ENCODE data around the gene CACNB3. TPM values are rescaled to one million over a fixed set of nuclear protein-coding genes. Genes with fewer than 3 reads are reported as not detected.
"Not testable (repeated sequence)": the region's sequence is repeated elsewhere in the genome, so short reads cannot be mapped to it uniquely, and the experiment has no call there.

Gene CACNB3
- total RNA-seq, 4 donors from 2014 or later: 13.4 to 19.5 (median 14.0) TPM

- Histone ChIP-seq H3K36me3 (peaks cover 26 to 100% (median 51%) of the 10 kb centered on the region in 3 donors), H3K4me3 (no peak overlapping the region), H3K27me3 (no peaks in the 10 kb centered on the region), H3K4me1 (no peaks in the 10 kb centered on the region), H3K9me3 (no peaks in the 10 kb centered on the region), H3K27ac (no peak overlapping the region)
- DNase-seq: no peak
- 82 to 86% methylated on average over 6 to 13 of the region's 16 CpGs for WGBS, 2 donors
- intact Hi-C loops (cut with DNase I): no loop called here
- no peak for TF ChIP-seq CTCF (IDR thresholded peaks at IDR 0.05)
- no peak for TF ChIP-seq POLR2A (IDR thresholded peaks at IDR 0.05)
Observed at GRCh38 chr12:48828841-48829575, 10.7 kb downstream of the CACNB3 start.

GRCh38 chr12:48831257-48831656 is 13.0 kb downstream of the CACNB3 start:
- intact Hi-C loops (cut with DNase I): no loop called here
- 77 to 86% methylated on average over 6 of the region's 6 CpGs for WGBS, 2 donors

GRCh38 chr12:48832321-48833060 is 14.2 kb downstream of the CACNB3 start:
- no peak for TF ChIP-seq POLR2A (IDR thresholded peaks at IDR 0.05)
- TF ChIP-seq CTCF (IDR thresholded peaks at IDR 0.05): no peak
- peaks cover 50 to 100% (median 82%) of the 10 kb centered on the region in 3 donors for H3K36me3 ChIP-seq
- intact Hi-C loops (cut with DNase I): no loop called here
- 88 to 96% methylated on average over 9 to 12 of the region's 12 CpGs for WGBS, 2 donors
- H3K27me3 ChIP-seq: no peaks in the 10 kb centered on the region
- H3K4me1 ChIP-seq: no peaks in the 10 kb centered on the region
- H3K27ac ChIP-seq: no peak overlapping the region
- DNase-seq: no peak
- no peak overlapping the region for H3K4me3 ChIP-seq
- no peaks in the 10 kb centered on the region for H3K9me3 ChIP-seq

More at GRCh38 chr12:48831257-48831656, 13.0 kb downstream of the CACNB3 start:
- Histone ChIP-seq H3K4me1 (no peaks in the 10 kb centered on the region), H3K27me3 (no peaks in the 10 kb centered on the region), H3K36me3 (peaks cover 39 to 100% (median 70%) of the 10 kb centered on the region in 3 donors), H3K27ac (no peak overlapping the region), H3K9me3 (no peaks in the 10 kb centered on the region), H3K4me3 (no peak overlapping the region)
- no peak for TF ChIP-seq POLR2A (IDR thresholded peaks at IDR 0.05)
- DNase-seq: no peak

- H3K4me3 ChIP-seq: no peak overlapping the region
- H3K27ac ChIP-seq: no peak overlapping the region
Observed at GRCh38 chr12:48838048-48838447, 19.8 kb downstream of the CACNB3 start.

GRCh38 chr12:48842021-48842420 is 23.7 kb downstream of the CACNB3 start:
- H3K27me3 ChIP-seq; H3K4me1 ChIP-seq; H3K9me3 ChIP-seq; H3K4me3 ChIP-seq; DNase-seq; H3K27ac ChIP-seq; intact Hi-C loops (cut with DNase I): not testable (repeated sequence)
- peaks cover 16 to 93% (median 55%) of the 10 kb centered on the region in 3 donors for H3K36me3 ChIP-seq
- WGBS, 2 donors: no CpG with 5 or more reads among the region's 29 CpGs

More at GRCh38 chr12:48838048-48838447, 19.8 kb downstream of the CACNB3 start:
- 89 to 90% methylated on average over 4 of the region's 4 CpGs for WGBS, 2 donors
- Histone ChIP-seq H3K27me3 (no peaks in the 10 kb centered on the region), H3K36me3 (peaks cover 38 to 93% (median 69%) of the 10 kb centered on the region in 3 donors), H3K9me3 (no peaks in the 10 kb centered on the region), H3K4me1 (no peaks in the 10 kb centered on the region)
- intact Hi-C loops (cut with DNase I): no loop called here
- no peak for DNase-seq
- TF ChIP-seq POLR2A (IDR thresholded peaks at IDR 0.05): no peak
- TF ChIP-seq CTCF (IDR thresholded peaks at IDR 0.05): no peak
